Esophagus squamous epithelium (tissue), 4 donors: ENCODE data around the gene PRDM10.

Experiments
- CTCF ChIP-seq, 6 experiments: fragments of 450-650 bp in 4 of 6; fragments of 200-600 bp in 2 of 6; sonication (generic) in 2 of 6; IDR thresholded peaks; one replicate each; pipeline ENCODE4 v1.5.1; 2016 to 2019; ENCODE audit warnings: antibody characterized with exemption in 6 of 6, mild to moderate bottlenecking in 4 of 6, moderate library complexity in 4 of 6
- POLR2A ChIP-seq, 4 donors: fragments of 450-650 bp; IDR thresholded peaks; one replicate each; pipeline ENCODE4 v1.6.1; 2017; ENCODE audit warnings: antibody characterized with exemption in 4 of 4, mild to moderate bottlenecking in 4 of 4, moderate library complexity in 3 of 4

GRCh38 chr11:130047141-130047540 is 44.5 kb upstream of the PRDM10 start:
- TF ChIP-seq CTCF (IDR thresholded peaks at IDR 0.05) (no peak), POLR2A (IDR thresholded peaks at IDR 0.05) (no peak)
